Natural killer cell (primary cell): ENCODE results near the gene DLG3. TPM values are rescaled to one million over a fixed set of nuclear protein-coding genes. Genes with fewer than 3 reads are reported as not detected.

ENCODE experiments used
- ATAC-seq, 3 donors: fragments of 150-1000 bp in 2 of 3; fragments of 200-7000 bp in 1 of 3; cut with Tn5 transposase; 1 replicate in 1 of 3; 2 replicates in 2 of 3; pipeline ENCODE4 v1.10.0; 2021; ENCODE audit warnings: mild to moderate bottlenecking in 2 of 3, moderate library complexity in 2 of 3
- DNase-seq, 2 donors: peaks; one replicate each; pipeline versions ENCODE4 v3.0.0 to v3.0.0-alpha.2; 2013 to 2021; ENCODE audit warnings: mixed read lengths in 1 of 2
- H3K27ac ChIP-seq: one replicate; pipeline ENCODE4 v1.5.1; 2013; ENCODE audit warnings: mild to moderate bottlenecking, low read length
- H3K27me3 ChIP-seq: one replicate; pipeline ENCODE4 v1.6.1; 2013; ENCODE audit warnings: low read length; ENCODE audit not compliant: control insufficient read depth, insufficient read depth
- H3K36me3 ChIP-seq: one replicate; pipeline ENCODE4 v1.6.1; 2013; ENCODE audit warnings: low read length; ENCODE audit not compliant: control insufficient read depth, insufficient read depth
- H3K4me1 ChIP-seq: one replicate; pipeline ENCODE4 v1.6.1; 2013; ENCODE audit warnings: low read length; ENCODE audit not compliant: control insufficient read depth, insufficient read depth
- H3K4me3 ChIP-seq: one replicate; pipeline ENCODE4 v1.5.1; 2013; ENCODE audit warnings: low read length
- H3K9me3 ChIP-seq: one replicate; pipeline ENCODE4 v1.6.1; 2013; ENCODE audit warnings: low read length; ENCODE audit not compliant: control insufficient read depth, insufficient read depth
- H3K27ac Mint-ChIP-seq, 2 donors: one replicate each; pipeline ENCODE4 v1.8.0; 2022; ENCODE audit warnings: mild to moderate bottlenecking in 2 of 2, mixed read lengths in 2 of 2, moderate library complexity in 1 of 2
- H3K27me3 Mint-ChIP-seq, 2 donors: one replicate each; pipeline ENCODE4 v1.8.0; 2022; ENCODE audit warnings: low read depth in 2 of 2, mixed read lengths in 2 of 2
- H3K36me3 Mint-ChIP-seq: one replicate; pipeline ENCODE4 v1.8.0; 2022; ENCODE audit warnings: mixed read lengths
- H3K4me1 Mint-ChIP-seq, 2 donors: one replicate each; pipeline ENCODE4 v1.8.0; 2022; ENCODE audit warnings: mixed read lengths in 2 of 2
- H3K4me3 Mint-ChIP-seq: one replicate; pipeline ENCODE4 v1.8.0; 2022; ENCODE audit warnings: mild to moderate bottlenecking, moderate library complexity, mixed read lengths
- H3K9me3 Mint-ChIP-seq, 2 donors: one replicate each; pipeline ENCODE4 v1.8.0; 2022; ENCODE audit warnings: mixed read lengths in 2 of 2
- CTCF ChIP-seq: fragments of 200-600 bp; IDR thresholded peaks from one replicate; pipeline ENCODE4 v1.8.0; 2022; ENCODE audit warnings: antibody characterized with exemption
- WGBS: methylation state at CpG from one replicate; pipeline ENCODE4 v1.1.7; 2013; ENCODE audit warnings: missing lambda C conversion rate; ENCODE audit not compliant: insufficient coverage; 5-methylcytosine and 5-hydroxymethylcytosine counted together
- intact Hi-C: fragments of 100-400 bp; cut with micrococcal nuclease; formaldehyde crosslinking; loops from one replicate; pipeline ENCODE4 v1.14.2; 2022
- total RNA-seq, 4 donors: library from RNA; stranded (reverse); fragments of 120-200 nt in 1 of 4; gene quantifications; one replicate each; pipeline versions ENCODE4 v1.2.3 to v1.2.4, GENCODE V29; 2013 to 2022

Gene DLG3
- total RNA-seq, 3 donors from 2014 or later (not counting 1 experiment from before 2014, with no cell fraction given), result 13.6 to 17.6 (median 15.9) TPM

- no peaks in the 10 kb centered on the region for H3K9me3 Mint-ChIP-seq
- TF ChIP-seq CTCF, result no peak
- Histone ChIP-seq H3K4me1 (peaks cover 31% of the 10 kb centered on the region), H3K36me3 (no peaks in the 10 kb centered on the region), H3K27me3 (peaks cover 3% of the 10 kb centered on the region), H3K27ac (no peak overlapping the region), H3K9me3 (no peaks in the 10 kb centered on the region), H3K4me3 (no peak overlapping the region)
- H3K4me1 Mint-ChIP-seq, result peaks cover 24 to 39% of the 10 kb centered on the region in 2 donors
- ATAC-seq (no peak), DNase-seq (no peak)
- H3K36me3 Mint-ChIP-seq, result no peaks in the 10 kb centered on the region
- no peak overlapping the region for H3K4me3 Mint-ChIP-seq
- peaks cover 19% of the 10 kb centered on the region in 2 donors for H3K27me3 Mint-ChIP-seq
- H3K27ac Mint-ChIP-seq, result peak overlapping the region; percentile 30 to 69
- 91% methylated on average over 4 of the region's 8 CpGs for WGBS
- intact Hi-C loops, result no loop called here
These were observed 6.5 kb upstream of the DLG3 start for GRCh38 chrX:70437921-70438665.

GRCh38 chrX:70439016-70439415, 5.6 kb upstream of the DLG3 start:
- Mint-ChIP-seq H3K36me3 (no peaks in the 10 kb centered on the region), H3K27ac (peak overlapping the region; percentile 30 to 69), H3K4me1 (peaks cover 24 to 30% of the 10 kb centered on the region in 2 donors), H3K27me3 (peaks cover 20 to 24% of the 10 kb centered on the region in 2 donors), H3K4me3 (peak overlapping the region; percentile 49), H3K9me3 (no peaks in the 10 kb centered on the region)
- TF ChIP-seq CTCF, result no peak
- intact Hi-C loops, result no loop called here
- no peaks in the 10 kb centered on the region for H3K36me3 ChIP-seq
- no peaks in the 10 kb centered on the region for H3K9me3 ChIP-seq
- peak in 1 of 2 donors; percentile 21 for DNase-seq
- H3K4me3 ChIP-seq, result no peak overlapping the region
- H3K27me3 ChIP-seq, result peaks cover 7% of the 10 kb centered on the region
- WGBS, result no CpG with 5 or more reads among the region's 1 CpG
- no peak overlapping the region for H3K27ac ChIP-seq
- H3K4me1 ChIP-seq, result peaks cover 24% of the 10 kb centered on the region
- peak; percentile 45 to 64 (median 51) for ATAC-seq

GRCh38 chrX:70442224-70442623, 2.4 kb upstream of the DLG3 start:
- Mint-ChIP-seq H3K4me1 (peaks cover 19 to 21% of the 10 kb centered on the region in 2 donors), H3K9me3 (no peaks in the 10 kb centered on the region), H3K4me3 (no peak overlapping the region), H3K27ac (no peak overlapping the region), H3K27me3 (peaks cover 27 to 34% of the 10 kb centered on the region in 2 donors), H3K36me3 (no peaks in the 10 kb centered on the region)
- Histone ChIP-seq H3K36me3 (no peaks in the 10 kb centered on the region), H3K27me3 (peaks cover 12% of the 10 kb centered on the region), H3K27ac (no peak overlapping the region), H3K4me3 (no peak overlapping the region), H3K4me1 (peaks cover 21% of the 10 kb centered on the region), H3K9me3 (no peaks in the 10 kb centered on the region)
- intact Hi-C loops, result no loop called here
- ATAC-seq (no peak), DNase-seq (no peak)
- 50% methylated on average over 2 of the region's 6 CpGs for WGBS
- no peak for TF ChIP-seq CTCF
